Esophagus squamous epithelium (tissue), 4 donors: ENCODE measurements around the gene TSPAN18.

Experiments
- POLR2A ChIP-seq, 4 donors: fragments of 450-650 bp; IDR thresholded peaks; one replicate each; pipeline ENCODE4 v1.6.1; 2017; ENCODE audit warnings: antibody characterized with exemption in 4 of 4, mild to moderate bottlenecking in 4 of 4, moderate library complexity in 3 of 4
- TF ChIP-seq, protein P1 (sequence below), 6 experiments: fragments of 450-650 bp in 4 of 6; fragments of 200-600 bp in 2 of 6; sonication (generic) in 2 of 6; IDR thresholded peaks; one replicate each; pipeline ENCODE4 v1.5.1; 2016 to 2019; ENCODE audit warnings: antibody characterized with exemption in 6 of 6, mild to moderate bottlenecking in 4 of 6, moderate library complexity in 4 of 6

DNA sequence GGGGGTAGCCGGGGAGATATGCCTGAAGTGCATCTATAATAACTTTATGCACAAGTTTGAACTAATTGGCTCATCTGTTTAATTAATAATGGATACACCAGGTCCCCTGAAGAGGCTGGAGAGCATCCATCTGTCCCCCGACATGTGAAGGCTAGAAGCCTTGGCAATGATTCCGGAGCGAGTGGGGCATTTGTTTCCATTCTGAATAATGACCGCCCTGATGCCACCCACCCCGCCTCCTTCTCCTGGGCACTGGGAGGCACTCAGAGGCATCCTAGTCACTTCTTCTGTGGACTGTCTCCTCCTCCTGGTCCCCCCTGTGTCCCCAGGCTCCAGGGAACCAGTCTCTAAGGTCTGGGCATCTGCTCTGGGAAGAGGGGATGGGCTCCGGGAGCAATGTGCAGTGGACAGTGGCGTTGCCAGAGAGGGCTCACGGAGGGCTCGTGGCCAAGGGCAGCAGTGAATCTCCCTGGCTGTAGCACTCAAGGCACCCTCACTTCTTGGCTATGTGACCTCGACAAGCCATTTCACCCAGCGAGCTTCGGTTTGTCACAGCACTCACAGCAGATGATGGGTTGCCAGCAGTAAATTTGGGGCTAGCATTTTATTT, 64.7 kb downstream of the TSPAN18 start:
- TF ChIP-seq, protein P1, sequence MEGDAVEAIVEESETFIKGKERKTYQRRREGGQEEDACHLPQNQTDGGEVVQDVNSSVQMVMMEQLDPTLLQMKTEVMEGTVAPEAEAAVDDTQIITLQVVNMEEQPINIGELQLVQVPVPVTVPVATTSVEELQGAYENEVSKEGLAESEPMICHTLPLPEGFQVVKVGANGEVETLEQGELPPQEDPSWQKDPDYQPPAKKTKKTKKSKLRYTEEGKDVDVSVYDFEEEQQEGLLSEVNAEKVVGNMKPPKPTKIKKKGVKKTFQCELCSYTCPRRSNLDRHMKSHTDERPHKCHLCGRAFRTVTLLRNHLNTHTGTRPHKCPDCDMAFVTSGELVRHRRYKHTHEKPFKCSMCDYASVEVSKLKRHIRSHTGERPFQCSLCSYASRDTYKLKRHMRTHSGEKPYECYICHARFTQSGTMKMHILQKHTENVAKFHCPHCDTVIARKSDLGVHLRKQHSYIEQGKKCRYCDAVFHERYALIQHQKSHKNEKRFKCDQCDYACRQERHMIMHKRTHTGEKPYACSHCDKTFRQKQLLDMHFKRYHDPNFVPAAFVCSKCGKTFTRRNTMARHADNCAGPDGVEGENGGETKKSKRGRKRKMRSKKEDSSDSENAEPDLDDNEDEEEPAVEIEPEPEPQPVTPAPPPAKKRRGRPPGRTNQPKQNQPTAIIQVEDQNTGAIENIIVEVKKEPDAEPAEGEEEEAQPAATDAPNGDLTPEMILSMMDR (IDR thresholded peaks at IDR 0.05) = no peak
- TF ChIP-seq POLR2A (IDR thresholded peaks at IDR 0.05) = no peak
